ENCODE measurements around the gene TOMM34.

GRCh38 chr20:44983093-44983674 is 23.0 kb upstream of the TOMM34 start:
- TF ChIP-seq EZH2 (IDR thresholded peaks at IDR 0.05; ENCODE audit: insufficient read depth, poor library complexity, severe bottlenecking) (no peak), EZH2phosphoT487 (IDR thresholded peaks at IDR 0.05; ENCODE audit: insufficient read depth, low read depth) (no peak)
